DMS79 treated with DMSO at 0.1 percent for 48 hours (cell line): ENCODE data around the gene PNPLA7.
A peak's percentile ranks its signal among the peaks of the same experiment; 100 is the strongest.

Source experiments
- DNase-seq: peaks from one replicate; lab custom pipeline; 2025; lab: John Stamatoyannopoulos, UW

PNPLA7 gene

DNA sequence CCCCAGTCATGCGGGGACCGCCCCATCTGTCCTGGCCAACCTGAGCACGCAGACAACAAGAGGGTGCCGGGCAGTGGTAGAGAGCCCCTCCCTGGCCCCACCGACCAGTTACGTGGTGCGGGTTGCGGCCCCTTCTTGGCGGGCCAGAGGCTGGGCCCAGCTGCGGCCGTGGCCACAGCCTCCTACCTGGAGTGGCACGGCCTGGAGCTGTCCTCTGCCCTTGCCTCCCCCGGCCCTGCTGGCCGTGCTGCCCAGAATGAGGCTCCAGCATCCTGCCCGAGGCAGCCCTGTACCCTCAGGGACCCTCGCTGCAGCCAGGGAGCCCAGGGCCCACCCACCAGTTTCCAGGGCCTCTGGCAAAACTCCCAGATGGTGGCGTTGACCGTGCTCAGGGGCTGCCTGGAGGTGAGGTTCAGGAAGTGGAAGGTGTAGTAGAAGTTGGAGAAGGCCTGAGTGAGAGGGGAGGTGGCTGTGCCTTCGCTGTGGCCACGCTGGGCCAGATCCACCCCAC, 114.8 kb downstream of the PNPLA7 start:
- DNase-seq = no peak

- DNase-seq = no peak
Observed at GRCh38 chr9:137434498-137435380, 115.5 kb downstream of the PNPLA7 start.

DNA sequence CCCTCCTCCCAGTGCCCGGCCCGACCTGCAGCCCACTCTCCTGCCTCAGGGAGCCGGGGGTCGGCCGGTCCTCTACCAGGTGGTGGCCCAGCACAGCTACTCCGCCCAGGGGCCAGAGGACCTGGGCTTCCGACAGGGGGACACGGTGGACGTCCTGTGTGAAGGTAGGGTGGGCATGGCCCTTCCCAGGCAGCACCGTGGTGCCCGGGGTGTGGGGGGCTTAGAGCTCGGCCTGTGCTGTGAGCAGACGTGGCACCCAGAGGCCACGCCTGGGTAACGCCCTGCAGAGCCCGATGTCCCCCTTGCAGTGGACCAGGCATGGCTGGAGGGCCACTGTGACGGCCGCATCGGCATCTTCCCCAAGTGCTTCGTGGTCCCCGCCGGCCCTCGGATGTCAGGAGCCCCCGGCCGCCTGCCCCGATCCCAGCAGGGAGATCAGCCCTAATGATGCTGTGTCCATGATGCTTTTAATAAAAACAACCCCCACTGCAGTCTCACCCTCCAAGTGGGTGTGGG, 116.2 kb downstream of the PNPLA7 start:
- no peak for DNase-seq

DNA sequence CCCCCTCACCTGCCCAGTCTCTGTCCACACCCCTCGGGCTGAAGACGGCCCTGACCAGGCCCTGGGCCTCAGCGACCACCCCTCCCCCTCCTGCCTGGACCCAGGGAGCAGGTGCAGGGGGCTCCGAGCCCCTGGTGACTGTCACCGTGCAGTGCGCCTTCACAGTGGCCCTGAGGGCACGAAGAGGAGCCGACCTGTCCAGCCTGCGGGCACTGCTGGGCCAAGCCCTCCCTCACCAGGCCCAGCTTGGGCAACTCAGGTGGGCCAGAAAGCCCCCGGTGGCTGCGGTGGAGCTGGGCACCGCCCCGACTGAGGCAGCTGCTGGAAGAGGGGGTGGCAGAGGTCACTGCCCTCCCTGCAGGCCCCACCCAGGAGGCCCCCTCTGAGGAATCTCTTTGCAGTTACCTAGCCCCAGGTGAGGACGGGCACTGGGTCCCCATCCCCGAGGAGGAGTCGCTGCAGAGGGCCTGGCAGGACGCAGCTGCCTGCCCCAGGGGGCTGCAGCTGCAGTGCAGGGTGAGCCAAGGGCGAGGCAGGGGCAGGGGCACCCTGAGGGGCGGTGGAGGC, 116.8 kb downstream of the PNPLA7 start:
- DNase-seq = no peak

- no peak for DNase-seq
Observed at GRCh38 chr9:137432687-137433348, 117.4 kb downstream of the PNPLA7 start.

GRCh38 chr9:137431416-137431931, 118.7 kb downstream of the PNPLA7 start:
- DNase-seq = no peak

DNA sequence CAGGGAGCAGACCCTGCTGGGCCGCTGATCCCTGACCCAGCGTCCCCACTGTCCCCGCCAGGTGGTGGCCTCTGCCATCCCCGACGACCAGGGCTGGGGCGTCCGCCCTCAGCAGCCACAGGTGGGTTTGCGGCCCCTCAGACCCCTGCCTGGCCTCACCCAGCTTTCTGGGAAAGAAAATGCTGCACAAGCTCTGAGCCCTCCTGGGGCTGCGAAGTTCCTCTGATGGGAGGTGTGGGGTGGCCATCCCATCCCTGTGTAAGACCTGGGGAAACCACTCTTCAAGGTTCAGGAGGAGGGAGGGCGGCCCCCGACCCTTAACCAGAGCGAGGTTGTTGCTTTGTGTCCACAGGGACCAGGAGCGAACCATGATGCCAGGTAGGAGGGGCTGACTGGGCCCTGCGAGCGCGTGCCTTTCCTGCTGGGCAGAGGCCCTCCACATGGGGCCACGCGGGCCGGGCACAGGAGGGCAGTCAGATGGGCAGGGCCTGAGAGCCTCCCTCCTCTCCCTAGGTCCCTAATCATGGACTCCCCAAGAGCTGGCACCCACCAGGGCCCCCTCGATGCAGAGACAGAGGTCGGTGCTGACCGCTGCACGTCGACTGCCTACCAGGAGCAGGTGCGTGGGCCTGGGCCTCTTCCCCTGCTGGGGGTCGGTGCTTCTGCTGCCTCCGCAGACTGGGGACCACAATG, 119.3 kb downstream of the PNPLA7 start:
- DNase-seq = no peak

DNA sequence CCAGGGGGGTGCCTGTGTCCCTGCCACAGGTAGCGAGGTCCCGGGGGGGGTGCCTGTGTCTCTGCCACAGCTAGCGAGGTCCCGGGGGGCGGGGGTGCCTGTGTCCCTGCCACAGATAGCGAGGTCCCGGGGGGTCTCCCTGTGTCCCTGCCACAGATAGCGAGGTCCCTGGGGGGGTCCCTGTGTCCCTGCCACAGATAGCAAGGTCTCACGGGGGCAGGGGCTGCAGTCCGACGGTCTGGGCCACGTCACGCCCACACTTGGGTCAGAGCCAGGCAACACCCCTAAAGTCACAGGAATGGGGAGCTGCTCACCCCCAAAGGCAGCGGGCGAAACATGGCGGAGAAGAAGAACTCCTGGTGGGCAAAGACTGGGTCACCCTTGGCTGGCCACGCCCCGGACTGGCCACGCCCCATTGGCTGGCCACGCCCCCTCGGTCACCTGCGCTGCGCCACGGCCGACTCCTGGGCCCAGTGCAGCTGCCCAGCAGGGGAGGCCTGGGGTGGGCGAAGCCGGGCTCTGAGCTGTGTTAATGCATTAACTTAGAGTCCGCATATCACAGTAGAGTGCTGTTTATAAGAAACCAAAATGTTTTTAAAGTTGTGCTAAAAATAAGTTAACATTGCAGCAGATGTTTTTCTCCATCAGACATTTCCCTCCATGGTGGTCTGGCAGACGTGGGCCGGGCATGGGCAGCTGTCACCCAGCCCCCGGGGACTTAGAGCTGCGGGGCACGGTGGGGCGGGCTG, 120.1 kb downstream of the PNPLA7 start:
- no peak for DNase-seq

DNA sequence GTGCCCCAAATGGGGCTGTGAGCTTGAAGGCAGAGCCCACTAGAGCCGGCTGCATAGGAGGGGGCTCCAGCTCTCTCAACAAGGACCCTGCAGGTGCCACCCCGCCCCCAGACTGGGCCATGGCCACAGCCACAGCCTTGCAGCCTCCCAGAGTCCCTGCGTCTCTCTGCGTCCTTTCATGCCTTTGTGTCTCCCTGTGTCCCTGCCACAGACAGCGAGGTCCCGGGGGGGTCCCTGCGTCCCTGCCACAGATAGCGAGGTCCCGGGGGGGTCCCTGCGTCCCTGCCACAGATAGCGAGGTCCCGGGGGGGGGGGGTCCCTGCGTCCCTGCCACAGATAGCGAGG, 120.7 kb downstream of the PNPLA7 start:
- DNase-seq = no peak

DNA sequence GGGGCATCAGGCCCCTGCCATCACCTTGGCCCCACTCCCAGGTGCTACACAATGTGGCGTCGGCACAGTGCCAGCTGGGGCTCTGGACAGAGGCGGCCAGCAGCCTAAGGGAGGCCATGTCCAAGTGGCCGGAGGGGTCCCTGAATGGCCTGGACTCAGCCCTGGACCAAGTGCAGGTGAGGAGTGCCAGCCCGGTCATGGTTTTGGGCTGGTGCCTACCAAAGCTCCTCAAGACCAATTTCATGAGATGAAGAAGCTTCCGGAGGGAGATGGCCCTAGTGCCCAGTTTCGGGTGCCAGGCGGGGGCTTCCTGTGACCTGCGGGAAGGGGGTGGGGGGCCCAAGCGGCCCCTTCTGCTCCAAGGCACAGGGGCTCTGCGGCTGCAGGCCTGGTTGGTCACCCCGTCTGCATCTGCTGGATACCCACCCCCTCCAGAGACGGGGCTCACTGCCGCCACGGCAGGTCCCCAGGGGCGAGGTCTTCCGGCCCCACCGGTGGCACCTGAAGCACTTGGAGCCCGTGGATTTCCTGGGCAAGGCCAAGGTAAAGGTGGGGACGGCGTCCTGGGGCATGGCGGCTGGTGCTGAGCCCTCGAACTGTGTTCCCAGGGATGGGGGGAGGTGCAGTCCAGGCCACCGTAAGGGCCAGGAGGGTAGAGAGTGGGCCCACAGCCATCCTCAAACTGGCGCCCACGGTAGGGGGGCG, 121.2 kb downstream of the PNPLA7 start:
- DNase-seq = no peak

- no peak for DNase-seq
Observed at GRCh38 chr9:137428311-137428630, 121.9 kb downstream of the PNPLA7 start.

GRCh38 chr9:137427454-137428310, 122.5 kb downstream of the PNPLA7 start:
- DNase-seq = no peak

- DNase-seq = no peak
Observed at GRCh38 chr9:137426018-137426681, 124.1 kb downstream of the PNPLA7 start.

- no peak for DNase-seq
Observed at GRCh38 chr9:137423514-137424291, 126.5 kb downstream of the PNPLA7 start.

DNA sequence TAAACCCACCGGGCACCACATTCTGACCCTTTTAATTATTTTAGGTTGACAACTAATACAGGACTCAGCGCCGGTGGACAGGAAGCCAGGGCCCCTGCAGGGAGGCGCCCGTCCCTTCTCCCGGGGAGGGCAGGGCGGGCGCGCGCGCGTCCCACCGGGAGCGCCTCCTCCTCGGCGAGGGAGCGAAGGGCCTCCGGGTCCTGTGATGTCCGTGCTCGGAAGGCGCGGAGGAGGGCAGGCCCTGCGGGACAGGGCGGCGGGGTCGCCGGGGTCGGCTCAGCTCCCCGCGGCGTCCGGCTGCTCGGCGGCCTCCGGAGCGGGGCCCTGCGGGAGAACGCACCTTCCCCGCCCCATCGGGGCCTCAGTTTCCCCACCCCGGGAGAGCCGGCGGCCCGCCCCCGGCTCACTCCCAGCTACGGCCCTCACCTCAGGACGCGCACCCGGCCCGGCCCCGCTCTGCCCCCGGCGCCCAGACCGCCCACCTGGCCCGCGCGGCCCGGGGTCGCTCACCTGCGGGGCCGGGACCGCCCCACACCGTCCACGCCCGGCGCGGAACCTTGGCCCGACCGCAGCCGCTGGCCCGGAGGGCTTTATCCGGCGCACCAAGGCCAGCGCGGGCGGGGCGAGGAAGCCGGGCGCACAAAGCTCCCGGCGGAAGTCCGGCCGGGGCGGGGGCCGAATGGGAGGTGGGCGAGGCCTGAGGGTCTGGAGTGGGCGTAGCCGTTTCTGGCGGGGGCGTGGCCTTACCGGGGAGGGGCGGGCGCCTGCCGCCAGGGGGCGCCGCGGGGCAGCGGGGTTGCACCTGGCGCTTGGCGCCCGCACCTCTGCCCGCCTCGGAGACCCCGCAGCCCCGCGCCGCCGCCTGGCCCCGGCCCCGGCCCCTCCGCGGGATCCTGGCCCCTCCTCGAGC, 127.3 kb downstream of the PNPLA7 start, which contains the start of the genes EXD3 and NOXA1:
TSS of gene EXD3 (minus strand) at position 559 of the 910 bp plus-strand sequence. CDS start 27,805 bp downstream, outside the sequence.
TSS of gene NOXA1 (plus strand) at position 790 of the 910 bp plus-strand sequence. CDS start 137 bp downstream, outside the sequence.
- peak; percentile 82 for DNase-seq

DNA sequence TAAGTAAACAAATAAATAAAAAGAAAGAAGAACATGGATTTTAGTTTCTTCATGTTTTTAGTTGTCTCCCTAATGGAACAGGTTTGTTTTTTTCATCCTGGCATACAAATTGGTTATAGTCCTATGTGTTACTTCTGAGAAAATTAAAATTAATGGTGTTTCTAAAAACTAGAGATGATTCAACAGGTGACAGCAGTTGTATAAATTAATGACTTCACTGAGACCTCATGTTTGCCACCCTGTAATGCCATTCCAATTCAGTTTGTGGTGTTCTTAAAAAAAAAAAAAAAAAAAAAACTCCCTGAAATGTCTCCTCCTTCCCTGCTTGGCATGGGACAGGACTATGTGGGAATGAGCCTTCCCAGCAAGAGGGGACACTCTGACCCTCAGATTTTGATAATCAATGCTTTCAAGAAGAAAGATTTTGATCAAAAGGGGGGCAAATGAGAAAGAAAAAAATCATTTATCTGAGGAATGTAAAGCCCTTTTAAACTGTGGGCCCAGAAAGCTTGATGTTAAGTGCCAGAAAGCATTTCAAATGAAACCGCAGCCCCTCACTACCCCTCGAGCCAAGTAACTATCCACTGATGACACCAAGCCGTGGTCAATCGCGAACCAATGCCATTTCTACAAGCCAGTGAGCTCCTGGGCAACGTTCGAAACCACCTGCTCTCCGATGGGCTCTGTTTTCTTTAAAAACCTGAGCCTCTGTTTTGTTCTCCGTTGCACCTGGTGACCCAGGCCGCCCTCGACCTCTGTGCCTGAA, 128.2 kb downstream of the PNPLA7 start:
- DNase-seq = no peak
